ENCODE data around the gene GPRC5B.
A peak's percentile ranks its signal among the peaks of the same experiment; 100 is the strongest.

GPRC5B gene

GRCh38 chr16:19842426-19843157 lies 42.1 kb downstream of the GPRC5B start:
- no peak for DNase-seq

- DNase-seq, result no peak
These were observed 43.5 kb downstream of the GPRC5B start for GRCh38 chr16:19841184-19841583.

GRCh38 chr16:19840524-19841110 lies 44.0 kb downstream of the GPRC5B start:
- DNase-seq, result peak; percentile 60

- no peak for DNase-seq
These were observed 46.5 kb downstream of the GPRC5B start for GRCh38 chr16:19837984-19838707.

GRCh38 chr16:19837331-19837980 lies 47.2 kb downstream of the GPRC5B start:
- DNase-seq, result no peak

GRCh38 chr16:19835968-19836421 lies 48.7 kb downstream of the GPRC5B start:
- DNase-seq, result no peak

- no peak for DNase-seq
These were observed 49.5 kb downstream of the GPRC5B start for GRCh38 chr16:19835196-19835595.

- no peak for DNase-seq
These were observed 51.1 kb downstream of the GPRC5B start for GRCh38 chr16:19833581-19833980.

GRCh38 chr16:19833176-19833575 lies 51.5 kb downstream of the GPRC5B start:
- no peak for DNase-seq

- no peak for DNase-seq
These were observed 53.0 kb downstream of the GPRC5B start for GRCh38 chr16:19831678-19832077.

- no peak for DNase-seq
These were observed 53.6 kb downstream of the GPRC5B start for GRCh38 chr16:19830902-19831560.

GRCh38 chr16:19829844-19830692 lies 54.6 kb downstream of the GPRC5B start:
- DNase-seq, result no peak

- no peak for DNase-seq
These were observed 60.4 kb downstream of the GPRC5B start for GRCh38 chr16:19824216-19824615.

GRCh38 chr16:19823322-19823721 lies 61.3 kb downstream of the GPRC5B start:
- DNase-seq, result no peak

- no peak for DNase-seq
These were observed 62.1 kb downstream of the GPRC5B start for GRCh38 chr16:19822533-19822932.

- no peak for DNase-seq
These were observed 66.8 kb downstream of the GPRC5B start for GRCh38 chr16:19817875-19818274.

- no peak for DNase-seq
These were observed 67.5 kb downstream of the GPRC5B start for GRCh38 chr16:19817122-19817521.

- no peak for DNase-seq
These were observed 69.2 kb downstream of the GPRC5B start for GRCh38 chr16:19815418-19815817.

- DNase-seq, result no peak
These were observed 71.7 kb downstream of the GPRC5B start for GRCh38 chr16:19812986-19813385.

GRCh38 chr16:19810817-19811731 lies 73.6 kb downstream of the GPRC5B start:
- DNase-seq, result no peak

GRCh38 chr16:19809693-19810092 lies 75.0 kb downstream of the GPRC5B start:
- no peak for DNase-seq

Data from NCI-H2029 treated with DMSO at 0.1 percent for 48 hours (cell line).